PFSK-1 (cell line): ENCODE data around the gene PLEKHD1.

ENCODE experiments used
- FOXP2 ChIP-seq: optimal IDR thresholded peaks from 2 replicates; pipeline ENCODE3; 2011; ENCODE audit warnings: borderline replicate concordance, control low read depth, inconsistent platforms; ENCODE audit not compliant: insufficient read depth; ENCODE audit errors: extremely low read length, extremely low read depth
- POLR2AphosphoS5 ChIP-seq: IDR thresholded peaks from 2 replicates; pipeline ENCODE4 v1.6.1; 2012; ENCODE audit warnings: low read depth, mild to moderate bottlenecking, control low read depth, low read length, moderate library complexity
- SIN3A ChIP-seq: IDR thresholded peaks from 2 replicates; pipeline ENCODE4 v1.6.1; 2012; ENCODE audit warnings: mild to moderate bottlenecking, low read length, moderate library complexity, borderline replicate concordance; ENCODE audit not compliant: insufficient read depth
- TAF1 ChIP-seq: IDR thresholded peaks from 2 replicates; pipeline ENCODE4 v1.6.1; 2012; ENCODE audit warnings: low read length, control low read depth, borderline replicate concordance; ENCODE audit not compliant: insufficient read depth
- TF ChIP-seq, protein P1 (sequence below), 2 experiments: IDR thresholded peaks; 2 replicates each; pipeline versions ENCODE4 v1.6.1 to v1.8.0; 2011 to 2012; ENCODE audit warnings: low read depth in 2 of 2, low read length in 2 of 2, control low read depth in 1 of 2, inconsistent platforms in 1 of 2, mild to moderate bottlenecking in 1 of 2, moderate library complexity in 1 of 2; ENCODE audit not compliant: insufficient read depth in 1 of 2

PLEKHD1 gene

GRCh38 chr14:69528143-69528542, 43.6 kb downstream of the PLEKHD1 start:
- TF ChIP-seq, protein P1, sequence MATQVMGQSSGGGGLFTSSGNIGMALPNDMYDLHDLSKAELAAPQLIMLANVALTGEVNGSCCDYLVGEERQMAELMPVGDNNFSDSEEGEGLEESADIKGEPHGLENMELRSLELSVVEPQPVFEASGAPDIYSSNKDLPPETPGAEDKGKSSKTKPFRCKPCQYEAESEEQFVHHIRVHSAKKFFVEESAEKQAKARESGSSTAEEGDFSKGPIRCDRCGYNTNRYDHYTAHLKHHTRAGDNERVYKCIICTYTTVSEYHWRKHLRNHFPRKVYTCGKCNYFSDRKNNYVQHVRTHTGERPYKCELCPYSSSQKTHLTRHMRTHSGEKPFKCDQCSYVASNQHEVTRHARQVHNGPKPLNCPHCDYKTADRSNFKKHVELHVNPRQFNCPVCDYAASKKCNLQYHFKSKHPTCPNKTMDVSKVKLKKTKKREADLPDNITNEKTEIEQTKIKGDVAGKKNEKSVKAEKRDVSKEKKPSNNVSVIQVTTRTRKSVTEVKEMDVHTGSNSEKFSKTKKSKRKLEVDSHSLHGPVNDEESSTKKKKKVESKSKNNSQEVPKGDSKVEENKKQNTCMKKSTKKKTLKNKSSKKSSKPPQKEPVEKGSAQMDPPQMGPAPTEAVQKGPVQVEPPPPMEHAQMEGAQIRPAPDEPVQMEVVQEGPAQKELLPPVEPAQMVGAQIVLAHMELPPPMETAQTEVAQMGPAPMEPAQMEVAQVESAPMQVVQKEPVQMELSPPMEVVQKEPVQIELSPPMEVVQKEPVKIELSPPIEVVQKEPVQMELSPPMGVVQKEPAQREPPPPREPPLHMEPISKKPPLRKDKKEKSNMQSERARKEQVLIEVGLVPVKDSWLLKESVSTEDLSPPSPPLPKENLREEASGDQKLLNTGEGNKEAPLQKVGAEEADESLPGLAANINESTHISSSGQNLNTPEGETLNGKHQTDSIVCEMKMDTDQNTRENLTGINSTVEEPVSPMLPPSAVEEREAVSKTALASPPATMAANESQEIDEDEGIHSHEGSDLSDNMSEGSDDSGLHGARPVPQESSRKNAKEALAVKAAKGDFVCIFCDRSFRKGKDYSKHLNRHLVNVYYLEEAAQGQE (IDR thresholded peaks at IDR 0.05; ENCODE audit: insufficient read depth in 1 of 2, low read depth in 2 of 2, low read length in 2 of 2), result no peak
- TF ChIP-seq SIN3A, result no peak
- no peak for TF ChIP-seq POLR2AphosphoS5

DNA sequence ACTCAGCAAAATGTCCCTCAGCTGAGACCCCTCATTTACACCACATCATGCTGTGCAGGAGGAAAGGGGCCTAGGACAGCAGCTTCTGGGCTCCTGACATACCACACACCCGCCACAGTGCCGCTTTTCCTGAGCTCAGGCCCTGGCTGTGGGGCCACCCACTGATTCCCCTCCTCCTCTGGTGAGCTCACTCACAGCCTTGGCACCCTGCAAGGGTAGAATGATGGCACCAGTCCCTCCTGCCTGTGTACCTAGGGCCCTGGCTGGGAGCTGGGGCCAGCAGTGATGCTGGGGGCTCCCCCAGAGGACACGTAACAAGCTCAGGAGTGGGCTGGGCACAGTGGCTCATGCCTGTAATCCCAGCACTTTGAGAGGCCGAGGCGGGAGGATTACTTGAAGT, 44.4 kb downstream of the PLEKHD1 start:
- TF ChIP-seq FOXP2 (no peak), TAF1 (no peak), POLR2AphosphoS5 (no peak), SIN3A (no peak)
- TF ChIP-seq, protein P1 (IDR thresholded peaks at IDR 0.05; ENCODE audit: insufficient read depth in 1 of 2, low read depth in 2 of 2, low read length in 2 of 2), result no peak

DNA sequence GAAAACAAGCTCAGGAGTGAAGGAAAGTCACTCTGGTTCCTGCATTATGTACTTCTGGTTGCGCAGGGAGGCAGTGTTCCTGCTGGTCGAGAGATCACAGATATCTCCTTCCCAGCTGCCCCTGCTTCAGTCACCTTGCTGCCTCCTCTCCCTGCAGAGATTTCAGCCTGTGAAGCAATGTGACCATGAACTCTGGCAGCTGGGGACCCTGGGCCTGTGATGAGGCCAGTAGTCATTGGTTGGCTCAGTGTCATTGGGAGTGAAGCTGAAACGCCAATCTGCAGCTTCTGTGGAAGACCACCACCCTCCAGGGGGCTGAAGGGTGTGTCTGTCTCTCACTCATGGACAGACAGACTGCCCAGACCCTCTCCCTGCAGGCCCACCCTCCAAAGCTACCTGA, 45.0 kb downstream of the PLEKHD1 start:
- TF ChIP-seq, protein P1 (IDR thresholded peaks at IDR 0.05; ENCODE audit: insufficient read depth in 1 of 2, low read depth in 2 of 2, low read length in 2 of 2), result no peak
- no peak for TF ChIP-seq SIN3A
- no peak for TF ChIP-seq FOXP2
- no peak for TF ChIP-seq TAF1
- no peak for TF ChIP-seq POLR2AphosphoS5

GRCh38 chr14:69530095-69530494, 45.6 kb downstream of the PLEKHD1 start:
- no peak for TF ChIP-seq SIN3A
- no peak for TF ChIP-seq TAF1
- no peak for TF ChIP-seq FOXP2
- no peak for TF ChIP-seq POLR2AphosphoS5
- TF ChIP-seq, protein P1 (IDR thresholded peaks at IDR 0.05; ENCODE audit: insufficient read depth in 1 of 2, low read depth in 2 of 2, low read length in 2 of 2), result no peak

- TF ChIP-seq SIN3A (no peak), TAF1 (no peak), FOXP2 (no peak), POLR2AphosphoS5 (no peak)
- TF ChIP-seq, protein P1 (IDR thresholded peaks at IDR 0.05; ENCODE audit: insufficient read depth in 1 of 2, low read depth in 2 of 2, low read length in 2 of 2), result no peak
These were observed 46.6 kb downstream of the PLEKHD1 start for GRCh38 chr14:69531135-69531534.
